Left lung (tissue), 10 donors: Measurements from ENCODE around the gene SOS1. TPM values are rescaled to one million over a fixed set of nuclear protein-coding genes. Genes with fewer than 3 reads are reported as not detected.
"Not testable (repeated sequence)": the region's sequence is repeated elsewhere in the genome, so short reads cannot be mapped to it uniquely, and the experiment has no call there.

ENCODE experiments used
- ATAC-seq: fragments of 200-7000 bp; cut with Tn5 transposase; one replicate; pipeline ENCODE4 v1.9.1; 2020; ENCODE audit warnings: moderate library complexity
- DNase-seq, 4 donors: peaks; one replicate each; pipeline ENCODE4 v3.0.0-alpha.2; 2013 to 2020
- H3K27ac ChIP-seq, 2 donors: fragments of 200-600 bp; sonication (generic) in 1 of 2; one replicate each; pipeline versions ENCODE4 v1.5.0 to v1.8.0; 2020 to 2021
- H3K27me3 ChIP-seq, 2 donors: fragments of 200-600 bp; sonication (generic) in 1 of 2; one replicate each; pipeline versions ENCODE4 v1.5.0 to v1.8.0; 2020 to 2021
- H3K36me3 ChIP-seq, 2 donors: fragments of 200-600 bp; sonication (generic) in 1 of 2; one replicate each; pipeline versions ENCODE4 v1.5.0 to v1.8.0; 2020 to 2021
- H3K4me1 ChIP-seq, 2 donors: fragments of 200-600 bp; one replicate each; pipeline ENCODE4 v1.8.0; 2021
- H3K4me3 ChIP-seq, 2 donors: fragments of 200-600 bp; sonication (generic) in 1 of 2; one replicate each; pipeline versions ENCODE4 v1.5.0 to v1.8.0; 2020 to 2021; ENCODE audit warnings: mild to moderate bottlenecking in 1 of 2
- H3K9me3 ChIP-seq, 2 donors: fragments of 200-600 bp; sonication (generic) in 1 of 2; one replicate each; pipeline versions ENCODE4 v1.5.0 to v1.8.0; 2020 to 2021
- intact Hi-C, 2 donors: fragments of 100-400 bp; cut with DNase I; formaldehyde crosslinking; loops; one replicate each; pipeline versions ENCODE4 v1.11.2 to v1.14.2; 2022
- polyA plus RNA-seq, 6 donors: library from polyadenylated mRNA; unstranded; fragments of 120-200 nt; gene quantifications; one replicate each; pipeline ENCODE4 v1.2.1, GENCODE V29; 2013; ENCODE audit not compliant: insufficient read length in 6 of 6
- total RNA-seq, 2 donors: library from RNA; stranded (reverse); fragmentation: NEBNext Ultra II Directional; extraction: Animal tissue kit (Norgen Biotek cat#: 25700); gene quantifications; one replicate each; pipeline ENCODE4 v1.2.1, GENCODE V29; 2021
- TF ChIP-seq, protein P1 (sequence below), 2 donors: fragments of 200-600 bp; sonication (generic) in 1 of 2; IDR thresholded peaks; one replicate each; pipeline versions ENCODE4 v1.5.0 to v1.8.0; 2021; ENCODE audit warnings: antibody characterized with exemption in 2 of 2
- donor health status: DM: no; HTN: yes; CAD: no.
- donor health status: DM: no; HTN: no; CAD: no.

The SOS1 gene
- total and polyA plus RNA-seq, 8 donors = 31.3 to 69.2 (median 60.7) TPM

DNA sequence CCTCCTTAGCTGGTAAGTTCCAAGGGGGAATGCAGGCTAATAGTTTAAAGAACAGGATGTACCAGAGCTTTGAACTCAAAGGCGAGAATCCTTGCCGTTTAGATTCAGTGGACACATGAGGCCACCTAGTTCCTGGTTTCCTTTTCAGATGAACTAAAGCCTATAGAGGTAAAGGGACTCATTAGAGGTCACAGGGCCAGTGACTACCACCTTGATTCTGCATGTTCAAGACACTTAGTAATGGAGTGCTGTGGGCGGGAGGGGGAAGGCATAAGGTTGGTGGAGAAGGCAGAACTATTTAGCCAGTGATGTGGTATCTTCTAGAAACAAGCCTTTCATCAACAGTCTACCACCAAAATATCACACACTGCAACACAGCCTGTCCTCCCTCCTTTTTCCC is 183.3 kb downstream of the SOS1 start:
- no peaks in the 10 kb centered on the region for H3K9me3 ChIP-seq
- no peaks in the 10 kb centered on the region for H3K4me1 ChIP-seq
- ATAC-seq = no peak
- DNase-seq = no peak
- H3K27ac ChIP-seq = no peak overlapping the region
- H3K36me3 ChIP-seq = no peaks in the 10 kb centered on the region
- TF ChIP-seq, protein P1, sequence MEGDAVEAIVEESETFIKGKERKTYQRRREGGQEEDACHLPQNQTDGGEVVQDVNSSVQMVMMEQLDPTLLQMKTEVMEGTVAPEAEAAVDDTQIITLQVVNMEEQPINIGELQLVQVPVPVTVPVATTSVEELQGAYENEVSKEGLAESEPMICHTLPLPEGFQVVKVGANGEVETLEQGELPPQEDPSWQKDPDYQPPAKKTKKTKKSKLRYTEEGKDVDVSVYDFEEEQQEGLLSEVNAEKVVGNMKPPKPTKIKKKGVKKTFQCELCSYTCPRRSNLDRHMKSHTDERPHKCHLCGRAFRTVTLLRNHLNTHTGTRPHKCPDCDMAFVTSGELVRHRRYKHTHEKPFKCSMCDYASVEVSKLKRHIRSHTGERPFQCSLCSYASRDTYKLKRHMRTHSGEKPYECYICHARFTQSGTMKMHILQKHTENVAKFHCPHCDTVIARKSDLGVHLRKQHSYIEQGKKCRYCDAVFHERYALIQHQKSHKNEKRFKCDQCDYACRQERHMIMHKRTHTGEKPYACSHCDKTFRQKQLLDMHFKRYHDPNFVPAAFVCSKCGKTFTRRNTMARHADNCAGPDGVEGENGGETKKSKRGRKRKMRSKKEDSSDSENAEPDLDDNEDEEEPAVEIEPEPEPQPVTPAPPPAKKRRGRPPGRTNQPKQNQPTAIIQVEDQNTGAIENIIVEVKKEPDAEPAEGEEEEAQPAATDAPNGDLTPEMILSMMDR (IDR thresholded peaks at IDR 0.05) = no peak
- intact Hi-C loops = no loop called here
- no peak overlapping the region for H3K4me3 ChIP-seq
- H3K27me3 ChIP-seq = no peaks in the 10 kb centered on the region

DNA sequence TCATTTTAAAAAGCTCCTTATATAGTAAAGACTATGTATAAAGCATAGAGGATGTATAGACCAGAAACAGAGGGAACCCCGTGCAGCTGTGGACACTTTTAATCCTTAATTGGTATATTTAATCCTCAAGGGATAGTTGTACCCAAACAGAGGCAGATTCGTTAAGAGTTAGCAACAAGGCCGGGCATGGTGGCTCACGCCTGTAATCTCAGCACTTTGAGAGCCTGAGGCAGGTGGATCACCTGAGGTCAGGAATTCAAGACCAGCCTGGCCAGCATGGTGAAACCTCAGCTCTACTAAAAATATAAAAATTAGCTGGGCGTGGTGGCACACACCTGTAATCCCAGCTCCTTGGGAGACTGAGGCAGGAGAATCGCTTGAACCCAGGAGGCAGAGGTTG is 184.3 kb downstream of the SOS1 start:
- intact Hi-C loops, ATAC-seq, H3K27me3 ChIP-seq, H3K36me3 ChIP-seq, H3K27ac ChIP-seq, H3K4me3 ChIP-seq, H3K9me3 ChIP-seq, DNase-seq, H3K4me1 ChIP-seq: not testable (repeated sequence)

DNA sequence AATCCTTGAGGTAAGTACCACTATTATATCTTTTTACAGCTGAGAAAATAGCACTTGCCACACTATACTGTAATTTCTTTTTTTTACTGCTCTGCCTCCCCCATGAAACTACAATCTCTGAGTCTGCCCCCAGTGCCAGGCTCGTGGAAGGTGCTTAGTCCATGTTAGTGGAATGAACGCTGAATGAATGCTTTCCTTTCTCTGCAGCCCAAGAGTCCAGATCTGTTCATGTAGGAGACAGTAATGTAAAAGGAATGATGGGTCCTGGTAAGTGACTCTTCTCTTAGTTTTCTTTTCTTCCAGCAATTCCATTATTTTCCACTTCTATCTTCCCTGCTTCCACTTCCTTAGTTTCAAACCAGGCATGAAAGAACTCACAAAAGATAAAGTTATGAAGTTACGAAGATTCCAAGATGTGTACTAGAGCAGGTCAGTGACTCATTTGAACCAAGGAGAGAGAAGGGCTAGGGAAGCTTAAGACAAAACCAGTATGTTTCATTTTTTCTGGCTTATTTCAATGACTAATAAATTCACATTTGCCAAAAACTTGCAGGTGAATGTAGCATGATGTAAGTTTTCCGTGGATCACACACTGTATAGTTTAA is 185.2 kb downstream of the SOS1 start:
- Histone ChIP-seq H3K4me3 (no peak overlapping the region), H3K4me1 (no peaks in the 10 kb centered on the region), H3K9me3 (no peaks in the 10 kb centered on the region), H3K36me3 (no peaks in the 10 kb centered on the region), H3K27ac (no peak overlapping the region), H3K27me3 (no peaks in the 10 kb centered on the region)
- TF ChIP-seq, protein P1 (IDR thresholded peaks at IDR 0.05) = no peak
- intact Hi-C loops = no loop called here
- ATAC-seq (no peak), DNase-seq (no peak)

DNA sequence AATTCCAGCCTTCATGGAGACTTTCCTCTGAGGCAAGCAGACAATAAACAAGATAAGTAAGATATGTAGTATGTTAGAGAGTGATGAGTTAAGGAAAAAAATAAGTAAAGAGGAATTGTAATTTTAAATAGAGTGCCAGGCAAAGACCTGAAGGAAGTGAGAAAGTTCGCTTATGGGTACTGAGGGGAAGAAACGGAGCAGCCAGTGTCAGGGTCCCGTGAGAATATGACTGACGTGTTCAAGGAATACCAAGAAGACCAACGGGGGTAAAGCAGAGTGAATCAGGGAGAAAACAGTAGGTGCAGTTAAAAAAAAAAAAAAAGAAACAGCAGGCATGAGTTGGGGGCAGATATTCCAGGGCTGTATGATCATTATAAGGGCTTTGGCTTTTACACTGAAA is 186.1 kb downstream of the SOS1 start:
- Histone ChIP-seq H3K27ac (no peak overlapping the region), H3K27me3 (no peaks in the 10 kb centered on the region), H3K36me3 (no peaks in the 10 kb centered on the region), H3K4me1 (no peaks in the 10 kb centered on the region), H3K9me3 (no peaks in the 10 kb centered on the region), H3K4me3 (no peak overlapping the region)
- ATAC-seq (no peak), DNase-seq (no peak)
- intact Hi-C loops = no loop called here
- TF ChIP-seq, protein P1 (IDR thresholded peaks at IDR 0.05) = no peak

DNA sequence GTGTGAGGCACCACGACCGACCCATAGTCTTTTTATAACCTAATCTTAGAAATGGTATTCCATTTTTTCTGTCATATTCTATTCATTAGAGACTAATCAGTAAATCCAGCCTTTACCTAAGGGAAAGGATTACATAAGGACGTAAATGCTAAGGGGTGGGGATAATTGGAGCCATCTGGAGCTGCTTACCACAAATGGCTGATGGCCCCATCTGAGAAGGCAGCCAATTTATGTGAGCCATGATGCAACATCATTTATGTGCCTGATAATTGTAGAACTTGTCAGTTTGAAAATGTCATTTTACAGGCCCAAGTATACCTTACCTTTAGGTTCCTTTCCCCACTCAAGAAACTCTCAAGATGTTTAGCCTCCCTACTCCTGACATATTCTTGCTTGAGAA is 187.2 kb downstream of the SOS1 start:
- intact Hi-C loops = no loop called here
- ATAC-seq = no peak
- Histone ChIP-seq H3K27ac (no peak overlapping the region), H3K27me3 (no peaks in the 10 kb centered on the region), H3K9me3 (no peaks in the 10 kb centered on the region), H3K4me3 (no peak overlapping the region), H3K4me1 (no peaks in the 10 kb centered on the region), H3K36me3 (no peaks in the 10 kb centered on the region)
- TF ChIP-seq, protein P1 (IDR thresholded peaks at IDR 0.05) = no peak
- peak in 1 of 4 donors; percentile 7 for DNase-seq

DNA sequence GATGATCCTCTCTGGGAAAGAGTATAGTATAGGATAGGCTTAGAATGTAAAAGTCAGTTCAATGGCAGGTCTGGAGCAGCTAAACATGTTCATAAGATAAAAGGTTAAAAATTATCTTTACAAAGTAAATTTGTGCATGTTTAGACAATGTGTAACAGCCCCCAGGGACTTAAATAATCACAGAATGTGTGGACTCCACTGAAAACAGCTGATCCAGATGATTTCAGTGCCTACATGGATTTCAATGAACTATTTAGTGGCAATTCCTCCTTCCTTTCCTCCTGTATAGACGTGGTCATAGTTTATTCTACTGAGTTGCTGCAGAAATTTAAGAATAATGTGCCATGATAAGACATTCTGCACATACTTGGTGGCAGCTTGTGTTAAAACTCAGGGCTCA is 188.3 kb downstream of the SOS1 start:
- intact Hi-C loops = no loop called here

More for the DNA sequence above, 188.3 kb downstream of the SOS1 start:
- Histone ChIP-seq H3K9me3 (no peaks in the 10 kb centered on the region), H3K4me3 (no peak overlapping the region), H3K4me1 (no peaks in the 10 kb centered on the region), H3K36me3 (no peaks in the 10 kb centered on the region), H3K27me3 (no peaks in the 10 kb centered on the region), H3K27ac (no peak overlapping the region)
- DNase-seq (no peak), ATAC-seq (no peak)
- TF ChIP-seq, protein P1 (IDR thresholded peaks at IDR 0.05) = no peak
